HepG2 (cell line): Measurements from ENCODE around the gene PLXNA4. TPM values are rescaled to one million over a fixed set of nuclear protein-coding genes. Genes with fewer than 3 reads are reported as not detected.

Experiments
- ATAC-seq: fragments of 200-7000 bp; cut with Tn5 transposase; 3 replicates; pipeline ENCODE4 v1.9.1; 2020; ENCODE audit warnings: mild to moderate bottlenecking, moderate library complexity
- BruUV-seq: library from RNA; stranded (reverse); fragments of 400-500 nt; replicated peaks from 2 replicates; lab custom pipeline; 2021; lab: Mats Ljungman, UMichigan
- CTCF ChIA-PET: fragments of 300-600 bp; formaldehyde crosslinking; extraction: SDS; loops from one replicate; lab custom pipeline; 2021; ENCODE audit warnings: low total read pairs, inconsistent platforms, low intra/inter-chr PET ratio; lab: Yijun Ruan, JAX
- POLR2A ChIA-PET: fragments of 350-600 bp; sonication (Branson Sonifier 250); formaldehyde crosslinking; loops from one replicate; lab custom pipeline; 2020; ENCODE audit warnings: antibody characterized with exemption, inconsistent platforms; lab: Yijun Ruan, JAX
- DNase-seq: peaks from one replicate; pipeline ENCODE4 v3.0.0-alpha.2; 2015; ENCODE audit warnings: low spot score
- FAIRE-seq: peaks from 3 replicates; lab custom pipeline; 2011; peaks lifted over from hg19 to GRCh38; lab: Jason Lieb, UNC
- H2AFZ ChIP-seq: one replicate; pipeline ENCODE4 v1.6.1; 2011; ENCODE audit warnings: low read length, inconsistent platforms
- H3K27ac ChIP-seq: fragments of 300-600 bp; 3 replicates; pipeline ENCODE4 v1.8.0; 2011; ENCODE audit warnings: mixed run types, mild to moderate bottlenecking, mixed read lengths, low read length, inconsistent platforms; ENCODE audit not compliant: insufficient read depth; ENCODE audit errors: extremely low read length
- H3K27me3 ChIP-seq, 2 experiments: fragments of 200-600 bp in 1 of 2; 2 replicates in 1 of 2; 3 replicates in 1 of 2; pipeline versions ENCODE4 v1.6.0 to v1.8.0; 2011; ENCODE audit warnings: low read length in 2 of 2, mild to moderate bottlenecking in 2 of 2, moderate library complexity in 2 of 2, inconsistent platforms in 1 of 2; ENCODE audit not compliant: insufficient read depth in 2 of 2, control insufficient read depth in 1 of 2
- H3K36me3 ChIP-seq, 2 experiments: fragments of 200-600 bp in 1 of 2; replicated peaks in 1 of 2; 2 replicates in 1 of 2; 3 replicates in 1 of 2; pipeline versions ENCODE4 v1.5.1 to v1.8.0; 2011; ENCODE audit warnings: low read length in 2 of 2, inconsistent platforms in 1 of 2; ENCODE audit not compliant: insufficient read depth in 2 of 2, control insufficient read depth in 1 of 2
- H3K4me1 ChIP-seq: 2 replicates; pipeline ENCODE4 v1.5.1; 2012; ENCODE audit warnings: low read length, inconsistent platforms; ENCODE audit not compliant: insufficient read depth
- H3K4me2 ChIP-seq: 2 replicates; pipeline ENCODE4 v1.6.0; 2011; ENCODE audit warnings: low read depth, low read length, inconsistent platforms
- H3K4me3 ChIP-seq, 3 experiments: fragments of 200-600 bp in 1 of 3; sonication (generic), shearing (Covaris generic) in 1 of 3; replicated peaks in 1 of 3; 2 replicates each; pipeline ENCODE4 v1.5.1; 2011 to 2016; ENCODE audit warnings: low read length in 3 of 3, inconsistent platforms in 2 of 3, low read depth in 2 of 3, mild to moderate bottlenecking in 2 of 3, control low read depth in 1 of 3, mixed read lengths in 1 of 3; ENCODE audit not compliant: insufficient read depth in 1 of 3
- H3K79me2 ChIP-seq: one replicate; pipeline ENCODE4 v1.6.1; 2011; ENCODE audit warnings: low read length, inconsistent platforms; ENCODE audit not compliant: insufficient read depth
- H3K9ac ChIP-seq: 2 replicates; pipeline ENCODE4 v1.6.0; 2011; ENCODE audit warnings: mild to moderate bottlenecking, low read depth, low read length, inconsistent platforms; ENCODE audit not compliant: insufficient read depth
- H3K9me3 ChIP-seq: 2 replicates; pipeline ENCODE4 v1.5.1; 2012; ENCODE audit warnings: mild to moderate bottlenecking, low read length
- H4K20me1 ChIP-seq: 2 replicates; pipeline ENCODE4 v1.6.0; 2011; ENCODE audit warnings: inconsistent platforms, mild to moderate bottlenecking, low read length, moderate library complexity; ENCODE audit not compliant: insufficient read depth
- GPBP1L1 ChIP-seq: sonication (generic); formaldehyde crosslinking; IDR thresholded peaks from 2 replicates; pipeline ENCODE4 v1.5.0; 2020; ENCODE audit warnings: mild to moderate bottlenecking, missing genetic modification reagents
- GTF2F1 ChIP-seq: fragments of 150-350 bp; IDR thresholded peaks from 2 replicates; pipeline ENCODE4 v1.6.1; 2014; ENCODE audit warnings: low read length
- KDM4B ChIP-seq: sonication (generic); formaldehyde crosslinking; IDR thresholded peaks from 2 replicates; pipeline ENCODE4 v1.4.0; 2020; ENCODE audit warnings: missing genetic modification reagents
- KLF11 ChIP-seq: IDR thresholded peaks from 2 replicates; pipeline ENCODE4 v1.6.1; 2016; ENCODE audit warnings: missing compliant biosample characterization
- MXI1 ChIP-seq: IDR thresholded peaks from 3 replicates; pipeline ENCODE4 v1.6.1; 2012; ENCODE audit warnings: low read depth, low read length, inconsistent platforms, borderline replicate concordance
- NCOA5 ChIP-seq: sonication (generic); formaldehyde crosslinking; IDR thresholded peaks from 2 replicates; pipeline ENCODE4 v1.4.0; 2020; ENCODE audit warnings: missing genetic modification reagents
- RARG ChIP-seq: sonication (generic); formaldehyde crosslinking; IDR thresholded peaks from 2 replicates; pipeline ENCODE4 v1.4.0; 2020; ENCODE audit warnings: low read depth, mild to moderate bottlenecking, missing genetic modification reagents
- U2AF1 ChIP-seq: fragments of 200-400 bp; formaldehyde crosslinking; optimal IDR thresholded peaks from 2 replicates; pipeline ENCODE3; 2017; ENCODE audit warnings: mild to moderate bottlenecking, low read depth, low read length
- ZBTB20 ChIP-seq: sonication (generic); formaldehyde crosslinking; IDR thresholded peaks from 2 replicates; pipeline ENCODE4 v1.8.1; 2023; ENCODE audit warnings: missing genetic modification reagents, low read depth, mild to moderate bottlenecking, borderline replicate concordance
- ZFAT ChIP-seq: sonication (generic); formaldehyde crosslinking; conservative IDR thresholded peaks from 2 replicates; pipeline ENCODE4 v1.8.1; 2023; ENCODE audit warnings: missing genetic modification reagents, inconsistent platforms
- ZNF33B ChIP-seq: sonication (generic); formaldehyde crosslinking; IDR thresholded peaks from 2 replicates; pipeline ENCODE4 v1.5.1; 2020; ENCODE audit warnings: mild to moderate bottlenecking, missing genetic modification reagents
- ZNF563 ChIP-seq: sonication (generic); formaldehyde crosslinking; IDR thresholded peaks from 2 replicates; pipeline ENCODE4 v1.8.0; 2022; ENCODE audit warnings: mild to moderate bottlenecking, moderate library complexity, missing genetic modification reagents
- ZNF652 ChIP-seq: IDR thresholded peaks from 2 replicates; pipeline ENCODE4 v1.6.1; 2016; ENCODE audit warnings: low read depth, borderline replicate concordance
- ZNF792 ChIP-seq: IDR thresholded peaks from 2 replicates; pipeline ENCODE4 v1.6.1; 2016
- ZSCAN21 ChIP-seq: sonication (generic); formaldehyde crosslinking; IDR thresholded peaks from 2 replicates; pipeline ENCODE4 v1.8.0; 2022; ENCODE audit warnings: mild to moderate bottlenecking, missing genetic modification reagents, moderate library complexity, borderline replicate concordance
- WGBS: methylation state at CpG from one replicate; pipeline ENCODE4 v1.1.6; 2017; ENCODE audit warnings: low lambda C conversion rate; 5-methylcytosine and 5-hydroxymethylcytosine counted together
- in situ Hi-C: cut with HindIII; loops from 2 replicates; pipeline ENCODE4 v1.10.0; 2017; ENCODE audit warnings: low pct_unique_long_range_greater_than_20kb; ENCODE audit not compliant: extremely low pct_ligation_motif_present
- intact Hi-C: fragments of 100-400 bp; cut with micrococcal nuclease; formaldehyde crosslinking; loops from one replicate; pipeline ENCODE4 v1.10.0; 2022; ENCODE audit not compliant: unreplicated experiment
- polyA plus RNA-seq, 8 experiments: library from polyadenylated mRNA; depleted of rRNA in 3 of 8; stranded (reverse) in 7 of 8; unstranded in 1 of 8; fragments of >200 nt; fragmentation: Illumina TruSeq in 4 of 8; extraction: Trizol in 4 of 8; gene quantifications; 2 replicates each; pipeline versions ENCODE4 v1.2.1 to v1.2.3, GENCODE V29; 2011 to 2016; ENCODE audit warnings: low read depth in 4 of 8, missing spikeins in 1 of 8, mixed read lengths in 1 of 8; ENCODE audit not compliant: insufficient read depth in 1 of 8
- total RNA-seq, 5 experiments: library from RNA; depleted of rRNA; stranded (reverse); fragments of >200 nt; fragmentation: Illumina TruSeq; extraction: Trizol; gene quantifications; 2 replicates each; pipeline ENCODE4 v1.2.3, GENCODE V29; 2016; ENCODE audit warnings: low read depth in 1 of 5
- TF ChIP-seq, protein P1 (sequence below): sonication (generic); formaldehyde crosslinking; IDR thresholded peaks from 2 replicates; pipeline ENCODE4 v1.5.1; 2020; ENCODE audit warnings: missing genetic modification reagents, mild to moderate bottlenecking, borderline replicate concordance

PLXNA4 gene
- total and polyA plus RNA-seq, 2 of the 13 experiments (the other 11 are each of a cell fraction or from before 2014, with no cell fraction given), result 0.01 to 0.04 TPM

- no peak for ATAC-seq
- Histone ChIP-seq H3K27ac (no peak overlapping the region), H3K79me2 (no peaks in the 10 kb centered on the region), H4K20me1 (no peaks in the 10 kb centered on the region), H3K4me3 (no peak overlapping the region)
- intact Hi-C loops, result no loop called here
- POLR2A ChIA-PET, result no interaction called here
- CTCF ChIA-PET, result no interaction called here
- no peak for TF ChIP-seq ZNF792 (CRISPR knock-in tag)
- TF ChIP-seq ZSCAN21 (CRISPR knock-in tag), result no peak
- no peak for TF ChIP-seq U2AF1
- no peak for TF ChIP-seq ZBTB20 (CRISPR knock-in tag)
- no peak for TF ChIP-seq GPBP1L1 (CRISPR knock-in tag)
- TF ChIP-seq, protein P1, sequence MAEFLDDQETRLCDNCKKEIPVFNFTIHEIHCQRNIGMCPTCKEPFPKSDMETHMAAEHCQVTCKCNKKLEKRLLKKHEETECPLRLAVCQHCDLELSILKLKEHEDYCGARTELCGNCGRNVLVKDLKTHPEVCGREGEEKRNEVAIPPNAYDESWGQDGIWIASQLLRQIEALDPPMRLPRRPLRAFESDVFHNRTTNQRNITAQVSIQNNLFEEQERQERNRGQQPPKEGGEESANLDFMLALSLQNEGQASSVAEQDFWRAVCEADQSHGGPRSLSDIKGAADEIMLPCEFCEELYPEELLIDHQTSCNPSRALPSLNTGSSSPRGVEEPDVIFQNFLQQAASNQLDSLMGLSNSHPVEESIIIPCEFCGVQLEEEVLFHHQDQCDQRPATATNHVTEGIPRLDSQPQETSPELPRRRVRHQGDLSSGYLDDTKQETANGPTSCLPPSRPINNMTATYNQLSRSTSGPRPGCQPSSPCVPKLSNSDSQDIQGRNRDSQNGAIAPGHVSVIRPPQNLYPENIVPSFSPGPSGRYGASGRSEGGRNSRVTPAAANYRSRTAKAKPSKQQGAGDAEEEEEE (CRISPR knock-in tag), result no peak
- no peak for TF ChIP-seq KLF11 (CRISPR knock-in tag)
- no peak for TF ChIP-seq RARG (CRISPR knock-in tag)
- no peak for TF ChIP-seq GTF2F1
- TF ChIP-seq ZNF652, result no peak
- no peak for TF ChIP-seq KDM4B (CRISPR knock-in tag)
- TF ChIP-seq MXI1, result no peak
- no peak for TF ChIP-seq NCOA5 (CRISPR knock-in tag)
- TF ChIP-seq ZFAT, result no peak
- no peak for TF ChIP-seq ZNF563 (CRISPR knock-in tag)
- no peak for TF ChIP-seq ZNF33B (CRISPR knock-in tag)
- TF ChIP-seq, all 625 proteins: peak for 0
- H3K4me1 ChIP-seq, result no peaks in the 10 kb centered on the region
- H3K27me3 ChIP-seq, result no peaks in the 10 kb centered on the region; a peak in 1 of 5 replicates
- no peak overlapping the region for H3K9ac ChIP-seq
- no peak overlapping the region for H3K4me2 ChIP-seq
- no TSS peak for BruUV-seq
- H3K36me3 ChIP-seq, result no peaks in the 10 kb centered on the region
- no peak for DNase-seq
- H3K9me3 ChIP-seq, result no peaks in the 10 kb centered on the region
- no peak for FAIRE-seq
- WGBS, result 31% methylated on average over 6 of the region's 9 CpGs
- in situ Hi-C loops, result no loop called here
- H2AFZ ChIP-seq, result no peak overlapping the region
These were observed 120.9 kb downstream of the PLXNA4 start for GRCh38 chr7:132455378-132455777.
